MG63 (cell line): ENCODE data around the gene SPNS2. TPM values are rescaled to one million over a fixed set of nuclear protein-coding genes. Genes with fewer than 3 reads are reported as not detected.

Experiments
- DNase-seq: peaks from one replicate; pipeline ENCODE4 v3.0.0-alpha.2; 2020
- H3K27me3 ChIP-seq: fragments of 250-450 bp; sonication (Bioruptor Pico); 2 replicates; pipeline ENCODE4 v1.5.1; 2020; ENCODE audit warnings: mild to moderate bottlenecking, moderate library complexity
- H3K36me3 ChIP-seq: fragments of 250-450 bp; sonication (Bioruptor Pico); 2 replicates; pipeline ENCODE4 v1.5.1; 2020; ENCODE audit warnings: mild to moderate bottlenecking, moderate library complexity
- H3K4me3 ChIP-seq: fragments of 250-450 bp; sonication (Bioruptor Pico); 2 replicates; pipeline ENCODE4 v1.5.1; 2020; ENCODE audit warnings: mild to moderate bottlenecking, moderate library complexity
- H3K9me3 ChIP-seq: fragments of 250-450 bp; sonication (Bioruptor Pico); 2 replicates; pipeline ENCODE4 v1.5.1; 2020; ENCODE audit warnings: mild to moderate bottlenecking, moderate library complexity
- total RNA-seq: library from RNA; depleted of rRNA; stranded (reverse); fragments of >200 nt; shearing (Covaris generic); gene quantifications from 2 replicates; pipeline ENCODE4 v1.2.3, GENCODE V29; 2014; ENCODE audit warnings: low replicate concordance

SPNS2 gene
- total RNA-seq, 1 experiment from 2014 or later = 4.2 TPM

DNA sequence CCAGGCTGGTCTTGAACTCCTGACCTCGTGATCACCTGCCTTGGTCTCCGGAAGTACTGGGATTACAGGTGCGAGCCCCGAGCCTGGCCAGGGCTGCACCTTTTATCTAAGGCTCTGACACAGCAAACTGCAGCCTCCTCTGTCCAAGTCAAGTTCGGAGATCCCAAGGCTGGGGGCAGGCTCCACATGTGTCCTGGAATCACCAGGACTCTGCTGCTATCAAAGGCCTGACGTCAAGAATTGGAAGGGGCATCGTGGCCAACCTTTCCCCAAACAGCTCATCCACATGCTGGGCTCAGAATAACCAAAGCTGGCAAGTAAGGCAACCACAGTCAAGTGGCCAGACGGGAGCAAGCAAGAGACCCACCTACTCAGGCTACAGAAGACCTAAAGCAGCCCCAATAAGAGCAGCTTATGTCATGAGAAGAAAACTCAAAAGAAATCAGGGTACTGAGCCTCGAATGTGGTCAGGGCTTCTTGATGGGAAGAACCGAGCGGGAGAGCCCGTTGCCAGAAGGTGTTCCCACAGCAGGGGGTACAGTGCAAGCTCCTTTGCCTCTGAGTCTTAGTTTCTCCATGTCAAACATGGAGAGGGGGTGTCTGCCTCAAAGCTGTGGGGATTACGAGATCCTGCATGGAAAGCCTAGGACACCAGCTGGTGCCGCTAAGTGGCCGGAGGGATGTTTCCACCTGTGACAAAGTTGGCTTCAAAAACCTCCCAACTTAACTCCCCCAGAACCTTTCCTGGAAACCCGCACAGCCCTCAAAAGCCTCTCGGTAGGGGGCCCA lies 48.6 kb downstream of the SPNS2 start:
- H3K9me3 ChIP-seq = no peaks in the 10 kb centered on the region
- no peaks in the 10 kb centered on the region for H3K27me3 ChIP-seq
- DNase-seq = no peak
- no peak overlapping the region for H3K4me3 ChIP-seq
- H3K36me3 ChIP-seq = peaks cover 34% of the 10 kb centered on the region

DNA sequence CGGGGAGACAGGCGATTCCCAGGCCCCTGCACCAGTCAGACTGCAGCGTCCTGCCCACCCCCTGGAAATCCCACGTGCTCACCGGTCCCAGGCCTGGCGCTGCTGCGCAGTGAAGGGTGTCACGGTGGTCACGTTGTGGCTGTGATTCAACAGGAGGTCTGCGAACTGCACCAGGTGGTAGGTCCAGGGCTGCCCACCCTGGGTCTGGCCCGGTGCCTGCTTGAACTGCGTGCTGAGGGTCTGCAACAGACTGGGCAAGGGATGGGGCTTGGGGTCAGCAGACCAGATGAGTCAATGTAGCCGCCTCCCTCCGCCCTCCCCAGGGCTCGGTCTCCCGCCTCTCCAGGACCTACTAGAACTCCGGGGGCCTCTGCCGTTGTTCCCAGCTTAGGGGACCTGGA lies 49.4 kb downstream of the SPNS2 start:
- H3K36me3 ChIP-seq = peaks cover 35% of the 10 kb centered on the region
- no peak for DNase-seq
- no peak overlapping the region for H3K4me3 ChIP-seq
- H3K9me3 ChIP-seq = no peaks in the 10 kb centered on the region
- H3K27me3 ChIP-seq = no peaks in the 10 kb centered on the region

DNA sequence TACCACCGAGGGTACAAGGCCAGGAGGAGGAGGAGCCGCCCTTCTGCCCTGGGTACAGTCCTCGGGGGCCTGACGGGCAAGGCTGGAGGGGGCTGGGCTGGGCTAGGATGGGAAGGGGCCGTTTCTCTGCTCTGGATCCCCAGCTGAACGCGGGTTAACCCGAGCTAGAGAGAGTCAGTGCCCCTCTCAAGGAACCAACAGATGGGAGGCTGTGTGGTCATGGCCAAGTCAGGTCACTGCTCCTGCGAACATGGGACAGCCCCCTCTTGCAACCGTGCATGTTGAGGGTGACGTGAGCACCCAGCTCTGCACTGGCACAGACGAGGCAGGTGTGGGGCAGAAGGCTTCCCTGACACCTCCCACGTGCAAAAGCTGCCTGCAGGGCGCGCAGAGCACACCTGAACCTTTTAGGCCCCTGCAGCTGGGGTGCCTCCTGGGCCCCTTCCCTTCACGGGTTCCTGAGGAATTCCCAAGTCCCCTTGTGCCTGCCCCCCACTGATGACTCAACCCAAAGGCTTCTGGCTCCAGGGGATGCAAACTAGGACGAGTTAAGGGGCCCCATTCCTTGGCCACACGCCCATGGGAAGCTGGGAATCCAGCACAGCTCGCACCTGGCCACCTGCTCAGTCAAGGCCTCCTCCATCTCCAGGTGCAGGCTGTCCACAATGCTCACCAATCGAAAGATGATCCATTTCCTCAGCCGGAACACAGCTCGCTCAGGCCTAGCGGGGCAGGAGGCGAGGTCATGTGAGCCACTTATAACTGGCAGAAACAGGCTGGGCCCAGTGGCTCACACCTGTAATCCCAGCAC lies 50.2 kb downstream of the SPNS2 start:
- H3K27me3 ChIP-seq = no peaks in the 10 kb centered on the region
- DNase-seq = no peak
- H3K9me3 ChIP-seq = no peaks in the 10 kb centered on the region
- H3K36me3 ChIP-seq = peaks cover 38% of the 10 kb centered on the region
- no peak overlapping the region for H3K4me3 ChIP-seq

DNA sequence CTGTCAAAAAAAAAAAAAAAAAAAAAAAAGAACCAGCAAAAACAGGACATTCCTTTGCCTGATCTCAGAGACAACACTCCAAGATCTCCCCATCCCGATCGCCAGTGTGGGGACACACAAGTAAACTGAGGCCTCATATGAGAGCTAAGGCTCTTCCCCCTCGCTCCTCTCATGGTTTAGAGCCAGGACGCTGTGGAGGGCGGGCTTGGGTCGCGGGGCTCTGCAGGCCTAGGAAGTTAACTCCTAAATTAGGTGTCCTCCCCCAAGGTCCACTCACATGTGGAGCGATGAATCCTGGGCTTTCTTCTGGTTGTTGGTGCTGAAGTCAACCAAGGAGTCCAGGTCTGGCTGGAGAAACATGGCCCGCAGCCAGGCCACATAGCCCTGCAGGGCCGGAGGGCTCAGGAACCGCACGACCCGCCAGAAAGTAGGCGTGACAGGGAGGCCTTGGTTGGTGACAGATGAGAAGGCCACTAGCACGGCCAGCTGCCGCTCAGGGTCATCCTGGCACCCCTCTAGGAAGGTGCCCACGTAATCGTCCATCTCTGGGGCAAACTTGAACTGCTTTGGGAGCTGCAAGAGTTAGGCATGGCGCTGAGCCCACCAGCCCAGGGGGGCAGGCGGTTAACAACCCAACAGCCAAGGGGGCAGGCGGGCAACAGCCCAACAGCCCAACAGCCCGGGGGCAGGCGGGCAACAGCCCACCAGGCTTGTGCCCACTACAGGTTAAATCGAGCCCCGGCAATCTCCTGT lies 51.3 kb downstream of the SPNS2 start:
- no peaks in the 10 kb centered on the region for H3K9me3 ChIP-seq
- H3K4me3 ChIP-seq = no peak overlapping the region
- no peaks in the 10 kb centered on the region for H3K27me3 ChIP-seq
- no peak for DNase-seq
- H3K36me3 ChIP-seq = peaks cover 40% of the 10 kb centered on the region

DNA sequence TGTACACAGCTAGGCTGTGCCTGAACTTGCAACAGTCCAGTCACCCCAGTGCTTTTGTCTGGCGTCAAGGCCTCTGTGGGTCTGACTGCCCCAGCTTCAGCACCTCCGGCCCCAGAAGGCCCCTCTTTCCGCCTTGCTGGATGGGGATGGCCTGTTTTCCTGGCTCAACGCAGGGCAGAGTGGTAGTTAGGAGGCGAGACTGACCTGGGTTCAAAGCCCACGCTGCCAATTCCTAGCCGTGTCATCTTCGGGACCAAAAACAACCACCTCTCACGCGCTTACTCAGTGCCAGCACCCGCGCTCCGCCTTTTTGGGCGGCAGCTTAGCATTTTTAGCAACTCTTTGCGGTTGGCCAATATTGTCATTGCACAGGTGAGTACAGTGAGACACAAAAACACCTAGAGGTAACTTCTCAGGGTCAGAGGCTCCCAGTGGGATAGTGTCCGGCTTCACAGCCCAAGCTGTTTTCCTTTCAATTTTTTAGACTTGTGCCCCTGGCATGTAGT lies 51.9 kb downstream of the SPNS2 start:
- H3K27me3 ChIP-seq = no peaks in the 10 kb centered on the region
- H3K36me3 ChIP-seq = peaks cover 40% of the 10 kb centered on the region
- H3K4me3 ChIP-seq = no peak overlapping the region
- DNase-seq = no peak
- no peaks in the 10 kb centered on the region for H3K9me3 ChIP-seq

DNA sequence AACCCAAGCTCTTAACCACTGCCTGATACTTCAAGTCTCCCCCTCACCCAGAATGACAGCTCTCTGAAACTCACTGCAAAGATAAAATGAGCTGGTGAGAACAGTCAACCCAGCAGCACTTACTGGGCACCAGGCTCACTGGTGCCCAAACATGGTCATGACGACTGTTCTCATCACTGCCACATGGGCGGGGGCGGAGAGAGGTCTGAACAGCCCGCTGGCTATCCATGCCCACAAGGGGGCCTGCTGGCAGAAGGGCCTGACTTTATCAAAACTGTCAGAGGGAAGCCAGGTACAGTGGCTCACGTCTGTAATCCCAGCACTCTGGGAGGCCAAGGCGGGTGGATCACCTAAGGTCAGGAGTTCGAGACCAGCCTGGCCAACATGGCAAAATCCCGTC lies 52.5 kb downstream of the SPNS2 start:
- peak; percentile 32 for DNase-seq
- H3K27me3 ChIP-seq = no peaks in the 10 kb centered on the region
- no peak overlapping the region for H3K4me3 ChIP-seq
- no peaks in the 10 kb centered on the region for H3K9me3 ChIP-seq
- H3K36me3 ChIP-seq = peaks cover 40% of the 10 kb centered on the region

DNA sequence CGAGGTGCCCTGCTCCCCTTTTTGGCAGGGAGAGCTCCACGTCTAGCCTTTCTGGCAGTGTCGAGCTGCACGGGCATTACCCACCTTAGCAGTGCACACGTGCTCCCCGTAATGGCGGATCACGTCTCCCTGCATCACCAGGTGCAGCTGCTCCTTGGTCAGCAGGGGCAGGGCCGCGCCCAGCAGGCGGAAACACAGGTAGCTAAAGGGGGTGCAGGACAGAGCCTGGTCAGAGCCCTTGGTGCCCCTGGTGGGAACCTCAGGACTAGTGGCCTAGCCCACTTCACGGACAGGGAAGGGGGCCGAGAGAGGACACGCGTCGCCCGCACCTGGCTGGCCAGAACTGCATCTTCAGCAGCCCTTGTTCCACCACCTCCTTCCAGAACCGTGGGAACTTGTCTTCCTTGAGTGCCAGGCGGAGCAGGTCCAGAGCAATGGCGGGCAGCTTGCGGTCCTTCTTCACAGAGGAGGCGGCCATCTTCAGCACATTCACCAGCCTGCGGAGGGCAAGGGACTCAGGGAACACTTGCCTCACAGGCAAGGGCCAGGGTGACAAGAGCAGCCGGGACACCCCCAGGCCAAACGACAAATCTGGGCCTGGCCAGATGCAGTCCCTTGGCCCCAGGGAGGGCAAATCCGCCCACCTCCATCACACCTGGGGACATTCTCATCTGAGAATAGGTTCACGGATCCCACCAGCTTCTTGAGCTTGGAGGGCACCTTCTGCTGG lies 53.3 kb downstream of the SPNS2 start:
- no peak for DNase-seq
- Histone ChIP-seq H3K27me3 (no peaks in the 10 kb centered on the region), H3K4me3 (no peak overlapping the region), H3K36me3 (peaks cover 40% of the 10 kb centered on the region), H3K9me3 (no peaks in the 10 kb centered on the region)

DNA sequence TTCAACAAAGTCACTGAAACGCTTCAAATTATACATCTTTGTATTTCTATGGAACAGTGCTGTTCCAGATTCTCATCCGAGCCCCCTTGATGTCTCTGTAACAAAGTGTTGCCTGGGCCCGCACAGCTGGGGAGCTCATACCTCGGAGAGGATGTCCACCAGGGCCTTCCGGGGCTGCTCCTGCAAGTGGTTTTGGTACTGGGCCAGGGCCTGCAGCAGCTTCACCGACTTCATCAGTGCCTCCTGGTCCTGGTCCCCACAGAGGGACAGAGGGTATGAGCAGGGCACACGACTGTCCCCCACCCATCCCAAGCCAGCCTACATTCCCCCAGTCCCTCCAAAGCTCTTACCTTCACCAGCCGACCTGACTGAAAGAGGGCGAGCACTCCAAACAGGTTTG lies 55.0 kb downstream of the SPNS2 start:
- DNase-seq = no peak
- Histone ChIP-seq H3K27me3 (no peaks in the 10 kb centered on the region), H3K36me3 (peaks cover 38% of the 10 kb centered on the region), H3K4me3 (peak overlapping the region; percentile 86), H3K9me3 (no peaks in the 10 kb centered on the region)

DNA sequence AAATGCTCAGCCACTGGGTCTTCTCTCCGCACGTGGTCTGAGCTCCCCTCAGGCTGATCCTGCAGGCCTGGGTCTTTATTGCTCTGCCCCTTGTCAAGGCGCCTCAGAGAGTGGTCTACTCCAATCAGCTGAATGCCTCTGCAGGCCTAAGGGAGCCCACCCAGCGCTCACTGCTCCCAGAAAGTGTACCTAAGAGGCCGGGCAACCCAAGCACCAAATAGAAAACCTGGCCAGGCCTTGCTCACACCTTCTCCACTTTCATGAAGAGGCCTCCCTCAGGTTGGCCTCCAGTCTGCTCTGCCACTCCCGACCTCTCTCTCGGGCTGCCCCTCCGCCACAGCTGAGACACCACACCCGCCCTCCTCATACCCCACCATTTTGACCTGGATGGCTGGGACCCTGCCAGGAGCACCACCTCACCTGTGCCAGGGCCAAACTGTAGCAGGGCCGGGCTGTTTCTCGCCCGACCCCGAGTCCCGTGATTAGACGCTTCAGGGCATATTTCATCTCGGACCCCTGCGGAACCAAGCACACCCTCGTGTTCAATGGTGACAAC lies 55.8 kb downstream of the SPNS2 start:
- H3K4me3 ChIP-seq = peak overlapping the region; percentile 86
- DNase-seq = no peak
- H3K36me3 ChIP-seq = peaks cover 31% of the 10 kb centered on the region
- H3K27me3 ChIP-seq = no peaks in the 10 kb centered on the region
- no peaks in the 10 kb centered on the region for H3K9me3 ChIP-seq

DNA sequence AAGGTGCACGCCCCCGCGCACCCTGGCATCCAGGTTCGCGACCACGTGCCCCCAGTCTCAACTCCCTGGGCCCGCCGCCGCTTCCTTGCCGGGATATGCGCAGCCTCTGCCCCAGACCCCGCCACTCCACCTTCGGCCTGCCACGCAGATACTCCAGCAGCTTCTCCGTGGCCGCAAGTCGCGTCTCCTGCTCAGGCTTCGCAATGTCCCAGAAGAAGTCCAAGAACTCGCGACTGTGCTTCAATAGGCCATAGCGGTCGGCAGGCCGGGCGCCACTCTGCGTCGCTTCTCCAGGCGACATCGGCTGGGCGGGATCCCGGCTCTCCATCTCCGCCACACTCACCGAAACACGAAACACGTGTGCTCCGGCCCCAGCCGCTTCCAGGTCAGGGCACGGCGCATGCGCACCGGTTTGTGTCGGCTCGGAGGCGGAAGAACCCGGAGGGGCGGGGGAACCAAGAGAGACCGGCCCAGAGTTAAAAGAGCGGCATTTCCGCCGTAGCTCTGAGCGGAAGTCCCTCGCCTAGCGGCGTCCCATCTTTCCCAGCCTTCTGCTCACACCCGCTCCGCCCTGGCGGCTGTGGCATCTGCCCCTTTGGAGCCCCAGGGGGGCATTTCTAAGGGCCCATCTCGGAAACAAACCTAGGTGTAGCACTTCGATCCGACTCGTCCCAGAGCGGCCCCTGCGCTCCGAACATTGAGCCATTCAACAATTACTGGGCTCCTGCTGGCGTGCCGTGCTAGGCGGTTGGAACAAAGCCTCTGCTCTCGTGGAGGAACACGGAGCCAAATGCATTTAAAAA lies 56.5 kb downstream of the SPNS2 start, which contains the start of gene MYBBP1A:
TSS of gene MYBBP1A (minus strand) at position 388 of the 803 bp plus-strand sequence. CDS start at position 328, 60 bp downstream.
- H3K4me3 ChIP-seq = peak within 1 kb of the TSS; percentile 86
- H3K9me3 ChIP-seq = no peaks in the 10 kb centered on the region
- H3K36me3 ChIP-seq = peaks cover 26% of the 10 kb centered on the region
- peak; percentile 90 for DNase-seq
- H3K27me3 ChIP-seq = no peaks in the 10 kb centered on the region

DNA sequence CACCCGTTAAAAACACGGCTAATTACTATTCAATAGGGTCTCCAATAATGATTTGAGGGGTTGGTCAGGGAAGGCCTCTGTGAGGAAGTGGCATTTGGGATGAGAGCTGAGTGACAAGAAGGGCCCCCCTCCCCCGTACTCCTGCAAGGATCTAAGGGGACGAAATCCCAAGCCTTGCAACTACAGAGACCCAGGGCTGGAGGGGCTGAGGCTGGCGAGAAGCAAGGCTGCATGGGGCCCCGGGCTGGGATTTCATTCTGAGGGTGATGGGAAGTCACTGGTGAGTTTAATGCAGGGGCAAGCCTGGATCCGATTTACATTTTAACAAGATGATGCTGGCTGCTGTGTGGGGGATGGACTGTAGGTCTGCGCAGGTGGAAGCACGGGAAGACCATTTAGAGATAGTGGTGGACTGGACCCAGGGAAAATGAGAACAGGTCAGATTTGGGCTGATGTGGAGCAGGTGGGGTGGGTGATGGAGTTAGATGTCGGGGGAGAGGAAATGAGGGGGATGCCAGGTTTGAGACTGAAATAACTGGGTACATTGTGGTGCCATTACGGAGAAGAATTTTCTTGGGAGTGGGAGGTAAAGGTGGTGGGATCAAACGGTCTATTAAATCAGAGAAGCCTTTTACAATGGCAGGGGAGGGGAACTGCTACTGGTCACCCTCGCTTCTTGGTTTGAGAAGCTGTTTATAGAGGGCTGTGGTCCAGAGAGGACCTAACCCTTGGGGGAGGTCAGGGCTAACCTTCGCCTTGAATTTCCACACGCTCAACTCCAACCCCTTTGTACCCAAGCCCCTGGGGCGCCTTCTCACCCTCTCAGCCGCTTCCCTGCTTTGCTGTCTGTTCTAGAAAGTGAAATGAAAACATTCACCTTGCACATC lies 57.4 kb downstream of the SPNS2 start:
- peak overlapping the region; percentile 86 for H3K4me3 ChIP-seq
- no peaks in the 10 kb centered on the region for H3K27me3 ChIP-seq
- H3K9me3 ChIP-seq = no peaks in the 10 kb centered on the region
- no peak for DNase-seq
- H3K36me3 ChIP-seq = peaks cover 17% of the 10 kb centered on the region

DNA sequence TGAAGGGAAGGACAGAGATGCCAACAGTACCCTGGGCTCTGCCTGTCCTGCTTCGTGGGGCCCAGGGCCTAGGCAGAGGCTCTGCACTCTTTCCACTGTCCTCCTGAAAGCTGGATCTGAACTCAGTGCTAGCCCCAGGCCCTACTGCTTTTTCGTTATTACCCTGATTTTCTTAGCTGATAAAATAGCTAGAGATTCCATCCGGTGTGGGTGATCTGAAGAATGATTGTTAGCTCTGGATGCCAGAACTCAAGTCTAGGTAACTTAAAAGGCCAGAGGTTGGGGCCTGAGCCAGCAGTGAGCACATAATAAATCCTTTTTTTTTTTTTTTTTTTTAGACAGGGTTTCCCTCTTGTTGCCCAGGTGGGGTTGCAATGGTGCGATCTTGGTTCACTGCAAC lies 58.3 kb downstream of the SPNS2 start:
- Histone ChIP-seq H3K4me3 (no peak overlapping the region), H3K9me3 (no peaks in the 10 kb centered on the region), H3K27me3 (no peaks in the 10 kb centered on the region), H3K36me3 (peaks cover 11% of the 10 kb centered on the region)
- DNase-seq = no peak

DNA sequence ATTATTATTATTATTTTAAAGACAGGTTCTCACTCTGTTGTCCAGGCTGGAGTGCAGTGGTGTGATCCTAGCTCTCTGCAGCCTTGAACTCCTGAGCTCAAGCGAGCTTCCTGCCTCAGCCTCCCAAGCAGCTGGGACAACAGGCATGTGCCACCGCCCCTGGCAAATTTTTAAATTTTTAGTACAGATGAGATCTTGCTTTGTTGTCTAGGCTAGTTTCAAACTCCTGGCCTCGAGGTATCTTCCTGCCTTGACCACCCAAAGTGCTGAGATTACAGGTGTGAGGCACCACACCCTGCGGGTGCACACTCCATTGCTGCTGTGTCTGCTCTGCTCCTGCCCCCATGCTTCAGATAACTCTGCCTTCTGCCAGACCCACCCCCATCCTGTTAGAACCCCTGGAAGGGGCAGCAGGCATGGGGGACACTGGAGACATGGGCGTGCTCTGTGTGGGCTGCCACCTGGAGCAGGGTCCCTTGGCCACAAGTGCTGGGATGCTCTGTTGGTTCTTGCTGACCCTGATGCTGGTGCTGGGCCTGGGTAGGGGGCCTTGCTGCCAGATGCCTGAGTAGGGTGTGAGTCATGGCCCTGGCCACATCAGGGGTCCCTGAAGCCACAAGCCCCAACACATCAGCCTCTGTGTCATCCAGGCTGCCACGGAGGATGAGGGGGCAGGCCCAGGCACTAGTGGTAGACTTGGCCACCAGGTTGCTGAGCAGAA lies 59.1 kb downstream of the SPNS2 start:
- peaks cover 8% of the 10 kb centered on the region for H3K36me3 ChIP-seq
- DNase-seq = peak; percentile 48
- H3K27me3 ChIP-seq = no peaks in the 10 kb centered on the region
- H3K4me3 ChIP-seq = no peak overlapping the region
- H3K9me3 ChIP-seq = no peaks in the 10 kb centered on the region
